GM11168 (cell line): ENCODE results near the gene MAP1A.
"Not testable (repeated sequence)": the region's sequence is repeated elsewhere in the genome, so short reads cannot be mapped to it uniquely, and the experiment has no call there.

Experiments used
- in situ Hi-C: fragments of 300-500 bp; cut with MboI; formaldehyde crosslinking; loops from one replicate; pipeline ENCODE4 v1.12.0; 2022; ENCODE audit warnings: low sequenced_read_pairs; ENCODE audit not compliant: unreplicated experiment

Gene MAP1A

DNA sequence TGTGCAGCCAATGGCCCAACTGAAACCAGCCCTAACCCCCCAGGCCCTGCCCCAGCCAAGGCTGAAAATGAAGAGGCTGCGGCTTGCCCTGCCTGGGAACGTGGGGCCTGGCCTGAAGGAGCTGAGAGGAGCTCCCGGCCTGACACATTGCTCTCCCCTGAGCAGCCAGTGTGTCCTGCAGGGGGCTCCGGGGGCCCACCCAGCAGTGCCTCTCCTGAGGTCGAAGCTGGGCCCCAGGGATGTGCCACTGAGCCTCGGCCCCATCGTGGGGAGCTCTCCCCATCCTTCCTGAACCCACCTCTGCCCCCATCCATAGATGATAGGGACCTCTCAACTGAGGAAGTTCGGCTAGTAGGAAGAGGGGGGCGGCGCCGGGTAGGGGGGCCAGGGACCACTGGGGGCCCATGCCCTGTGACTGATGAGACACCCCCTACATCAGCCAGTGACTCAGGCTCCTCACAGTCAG lies 11.2 kb downstream of the MAP1A start:
- in situ Hi-C loops: no loop called here

DNA sequence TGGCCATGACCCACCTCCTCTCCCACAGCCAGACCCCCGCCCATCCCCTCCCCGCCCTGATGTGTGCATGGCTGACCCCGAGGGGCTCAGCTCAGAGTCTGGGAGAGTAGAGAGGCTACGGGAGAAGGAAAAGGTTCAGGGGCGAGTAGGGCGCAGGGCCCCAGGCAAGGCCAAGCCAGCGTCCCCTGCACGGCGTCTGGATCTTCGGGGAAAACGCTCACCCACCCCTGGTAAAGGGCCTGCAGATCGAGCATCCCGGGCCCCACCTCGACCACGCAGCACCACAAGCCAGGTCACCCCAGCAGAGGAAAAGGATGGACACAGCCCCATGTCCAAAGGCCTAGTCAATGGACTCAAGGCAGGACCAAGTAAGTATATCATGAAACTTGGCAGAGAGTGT lies 11.7 kb downstream of the MAP1A start:
- in situ Hi-C loops: no loop called here

DNA sequence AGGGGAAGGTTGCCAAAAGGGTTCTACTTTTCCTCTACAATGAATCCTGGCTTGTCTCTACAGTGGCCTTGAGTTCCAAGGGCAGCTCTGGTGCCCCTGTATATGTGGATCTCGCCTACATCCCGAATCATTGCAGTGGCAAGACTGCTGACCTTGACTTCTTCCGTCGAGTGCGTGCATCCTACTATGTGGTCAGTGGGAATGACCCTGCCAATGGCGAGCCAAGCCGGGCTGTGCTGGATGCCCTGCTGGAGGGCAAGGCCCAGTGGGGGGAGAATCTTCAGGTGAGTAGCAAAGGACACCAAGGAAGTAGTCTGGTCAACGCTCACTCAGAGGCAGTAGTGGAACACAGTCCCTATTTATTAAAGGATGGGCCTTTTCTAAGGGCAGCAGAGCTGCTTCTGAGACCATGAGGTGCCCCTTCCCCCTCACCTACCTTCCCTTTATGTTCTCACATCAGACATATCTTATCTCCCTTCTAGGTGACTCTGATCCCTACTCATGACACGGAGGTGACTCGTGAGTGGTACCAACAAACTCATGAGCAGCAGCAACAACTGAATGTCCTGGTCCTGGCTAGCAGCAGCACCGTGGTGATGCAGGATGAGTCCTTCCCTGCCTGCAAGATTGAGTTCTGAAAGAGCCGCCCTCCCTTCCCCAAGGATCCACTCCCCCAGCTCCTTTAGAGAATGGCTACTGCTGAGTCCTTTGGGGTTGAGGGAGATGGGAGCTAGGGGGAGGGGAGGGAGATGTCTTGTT lies 12.4 kb downstream of the MAP1A start:
- in situ Hi-C loops: no loop called here

DNA sequence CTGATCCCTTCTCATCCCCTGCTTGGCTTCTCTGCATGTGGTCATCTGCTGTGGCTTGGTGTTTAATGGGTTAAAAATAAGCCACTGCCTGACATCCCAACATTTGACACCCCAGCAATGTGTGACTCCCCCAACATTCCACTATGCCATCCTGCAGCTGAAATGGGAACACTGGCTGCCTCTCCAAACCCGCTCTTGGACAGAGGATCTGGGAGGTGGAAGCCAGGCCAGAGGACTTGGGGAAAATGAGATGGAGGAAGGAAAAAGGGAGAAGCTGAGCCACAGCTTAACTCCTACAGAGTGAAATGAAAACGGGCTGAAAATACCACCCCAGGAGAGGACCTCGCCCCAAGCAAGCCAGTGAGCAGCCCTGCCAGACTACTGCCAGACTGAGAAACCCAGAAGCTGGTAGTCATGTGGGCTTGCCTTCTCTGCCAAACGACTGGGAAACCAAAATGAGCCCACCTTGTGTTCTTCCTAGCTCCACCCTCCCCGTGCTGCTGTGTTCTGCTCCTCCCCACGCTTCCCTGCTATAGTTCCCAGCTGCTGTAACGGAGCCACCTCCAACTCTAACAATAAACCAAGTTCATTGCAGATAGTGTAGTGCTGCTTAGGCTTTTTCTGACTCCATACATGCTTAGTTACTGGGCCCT lies 13.7 kb downstream of the MAP1A start:
- in situ Hi-C loops: no loop called here

DNA sequence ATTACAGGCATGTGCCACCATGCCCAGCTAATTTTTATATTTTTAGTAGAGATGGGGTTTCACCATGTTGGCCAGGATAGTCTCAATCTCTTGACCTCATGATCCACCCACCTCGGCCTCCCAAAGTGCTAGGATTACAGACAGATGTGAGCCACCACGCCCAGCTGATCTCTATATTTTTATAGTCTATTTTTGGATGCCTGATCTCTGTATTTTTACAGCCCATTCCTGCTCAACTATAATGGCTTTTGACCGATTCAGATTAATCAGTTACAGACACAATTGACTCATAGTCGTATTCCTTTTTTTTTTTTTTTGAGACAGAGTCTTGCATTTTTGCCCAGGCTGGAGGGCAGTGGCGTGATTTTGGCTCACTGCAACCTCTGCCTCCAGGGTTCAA lies 15.4 kb downstream of the MAP1A start:
- in situ Hi-C loops: not testable (repeated sequence)

DNA sequence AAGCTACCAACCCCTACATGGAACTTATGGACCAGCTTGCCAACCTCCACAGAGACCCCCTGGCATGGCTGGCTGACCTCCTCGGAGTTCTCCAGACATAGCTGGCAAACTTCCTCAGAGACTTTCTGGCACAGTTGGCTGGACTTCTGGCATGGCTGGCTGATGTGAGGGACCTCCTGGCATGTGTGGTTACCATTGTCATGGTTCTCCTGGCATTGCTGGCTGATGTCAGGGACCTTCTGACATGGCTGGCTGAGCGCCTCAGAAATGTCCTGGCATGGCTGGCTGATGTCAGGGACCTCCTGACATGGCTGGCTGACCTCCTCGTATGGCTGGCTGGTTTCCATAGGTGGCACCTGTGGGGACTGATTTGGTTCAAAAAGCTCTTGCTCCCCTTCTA lies 17.5 kb downstream of the MAP1A start:
- in situ Hi-C loops: no loop called here

DNA sequence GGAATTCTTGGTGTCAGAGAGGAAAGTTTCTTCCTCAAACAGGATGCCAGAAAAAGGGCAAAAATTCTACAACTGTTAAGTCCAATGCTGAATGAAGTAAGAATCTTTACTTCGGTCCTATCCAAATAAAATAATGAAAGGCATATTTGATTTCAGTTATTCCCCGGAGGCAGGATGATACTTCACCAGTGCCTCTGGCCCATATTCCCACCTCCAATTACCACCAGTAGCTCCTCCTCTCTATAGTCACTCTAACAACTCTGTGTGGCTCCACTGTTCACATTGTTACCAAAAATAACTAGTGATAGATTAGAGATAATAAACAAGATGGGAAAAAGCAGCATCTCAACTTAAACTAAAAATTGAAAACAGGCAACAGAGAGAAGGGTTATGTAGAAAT lies 20.7 kb downstream of the MAP1A start:
- in situ Hi-C loops: no loop called here

DNA sequence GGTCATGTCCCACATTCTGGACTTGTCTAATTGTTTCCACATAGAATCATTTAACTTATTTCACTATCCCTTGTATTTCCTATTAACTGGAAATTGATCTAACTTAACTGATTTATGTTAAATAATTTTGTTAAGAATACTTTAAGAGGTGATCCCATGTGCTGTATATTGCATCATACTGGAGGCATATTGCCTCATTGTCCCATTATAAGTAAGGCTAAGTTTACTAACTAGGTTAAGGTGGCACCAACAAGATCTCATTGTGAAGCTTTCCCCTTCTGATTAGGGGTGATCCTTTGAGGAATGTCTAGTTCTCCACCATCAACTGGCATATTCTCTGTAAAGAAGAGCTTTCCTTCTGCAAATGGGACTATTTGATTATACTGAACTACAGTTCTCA lies 24.4 kb downstream of the MAP1A start:
- in situ Hi-C loops: no loop called here

DNA sequence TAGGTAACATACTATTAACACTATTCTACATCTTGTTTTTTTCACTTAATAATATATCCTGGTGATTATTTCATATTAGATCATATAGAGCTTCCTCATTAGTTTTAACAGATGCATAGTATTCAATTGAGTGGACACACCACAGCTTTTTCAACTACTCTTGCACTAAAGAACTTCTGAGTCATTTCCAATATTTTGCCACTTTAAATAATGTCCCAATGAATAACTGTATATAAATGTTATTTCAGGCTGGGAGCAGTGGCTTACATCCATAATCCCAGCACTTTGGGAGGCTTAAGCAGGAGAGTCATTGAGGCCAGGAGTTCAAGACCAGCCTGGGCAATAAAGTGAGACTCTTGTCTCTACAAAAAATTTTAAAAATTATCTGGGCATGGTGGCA lies 26.9 kb downstream of the MAP1A start:
- in situ Hi-C loops: no loop called here

DNA sequence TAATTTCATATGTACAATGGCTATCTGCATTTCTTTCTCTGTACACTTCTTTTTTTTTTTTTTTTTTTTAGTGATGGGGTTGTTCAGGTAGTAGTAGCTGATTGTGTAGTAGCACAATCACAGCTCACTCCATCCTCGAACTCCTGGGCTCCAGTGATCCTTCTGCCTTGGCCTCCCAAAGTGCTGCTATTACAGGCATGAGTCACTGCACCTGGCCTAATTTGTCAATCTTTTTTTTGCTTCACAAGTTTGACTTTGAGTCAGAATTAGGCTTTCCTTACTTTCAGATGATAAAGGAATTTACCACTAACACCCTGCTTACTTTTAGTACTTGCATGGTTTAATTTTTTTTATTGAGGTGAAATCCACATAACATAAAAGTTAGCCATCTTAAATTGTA lies 28.0 kb downstream of the MAP1A start:
- in situ Hi-C loops: no loop called here

DNA sequence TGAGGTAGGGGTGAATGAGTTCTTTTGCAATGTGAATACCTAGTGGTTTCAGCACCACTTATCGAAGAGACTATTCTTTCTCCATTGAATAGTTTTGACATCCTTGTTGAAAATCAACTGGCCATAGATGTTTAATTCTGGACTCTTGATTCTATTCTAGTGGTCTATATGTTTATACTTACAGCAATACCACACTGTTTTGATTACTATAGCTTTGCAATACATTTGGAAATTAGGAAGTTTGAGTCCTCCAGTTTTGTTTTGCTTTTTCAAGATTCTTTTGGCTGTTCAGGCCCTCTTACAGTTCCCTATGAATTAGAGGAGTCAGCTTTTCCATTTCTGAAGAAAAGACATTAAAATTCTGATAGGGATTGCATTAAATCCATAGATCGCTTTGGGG lies 30.1 kb downstream of the MAP1A start:
- in situ Hi-C loops: no loop called here

DNA sequence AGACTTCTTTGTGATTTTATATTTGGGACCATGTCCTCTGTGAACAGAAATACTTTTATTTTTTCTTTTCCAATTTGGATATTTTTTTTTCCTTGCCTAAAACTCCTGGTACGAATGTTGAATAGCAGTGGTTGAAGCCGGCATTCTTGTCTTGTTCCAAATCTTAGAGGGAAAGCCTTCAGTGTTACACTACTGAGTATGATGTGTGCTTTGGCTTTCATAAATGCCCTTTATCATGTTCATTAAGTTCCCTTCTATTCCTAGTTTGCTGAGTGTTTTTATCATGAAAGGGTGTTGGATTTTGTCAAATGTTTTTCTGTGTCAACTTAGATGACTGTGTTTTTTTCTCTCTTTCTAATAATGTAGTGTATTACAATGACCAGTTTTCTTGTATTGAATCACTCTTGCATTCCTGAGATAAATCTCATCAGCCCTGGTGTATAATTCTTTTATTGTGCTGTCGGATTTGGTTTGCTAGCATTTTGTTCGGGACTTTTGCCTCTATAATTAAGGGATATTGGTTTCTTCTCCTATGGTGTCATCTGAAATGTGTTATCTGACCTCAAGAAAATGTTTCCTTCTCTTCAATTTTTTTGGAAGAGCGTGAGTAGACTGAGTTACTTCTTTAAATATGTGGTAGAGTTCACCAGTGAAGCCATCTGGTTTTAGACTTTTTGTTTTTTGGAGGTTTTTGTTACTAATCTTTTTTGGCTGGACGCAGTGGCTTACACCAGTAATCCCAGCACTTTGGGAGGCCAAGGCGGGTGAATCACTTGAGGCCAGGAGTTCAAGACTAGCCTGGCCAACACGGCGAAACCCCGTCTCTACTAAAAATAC lies 33.3 kb downstream of the MAP1A start:
- in situ Hi-C loops: loop anchor here (10.0 kb wide), 1 partner anchor 114 kb away; no protein-coding TSS in a partner anchor

DNA sequence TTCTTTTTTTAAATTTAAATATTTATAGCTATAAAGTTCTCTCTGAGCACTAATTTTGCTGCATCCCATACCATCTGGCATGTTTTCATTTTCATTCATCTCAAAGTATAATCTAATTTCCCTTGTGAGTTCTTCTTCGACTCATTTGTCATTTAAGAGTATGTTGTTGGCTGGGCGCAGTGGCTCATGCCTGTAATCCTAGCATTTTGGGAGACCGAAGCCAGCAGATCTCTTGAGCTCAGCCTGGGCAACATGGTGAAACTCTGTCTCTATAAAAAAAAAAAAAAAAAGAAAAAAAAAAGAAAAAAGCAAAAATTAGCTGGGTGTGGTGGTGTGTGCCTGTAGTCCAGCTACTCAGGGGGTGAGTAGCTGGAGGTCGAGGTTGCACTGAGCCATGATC lies 34.8 kb downstream of the MAP1A start:
- in situ Hi-C loops: loop anchor here (10.0 kb wide), 1 partner anchor 113 kb away; no protein-coding TSS in a partner anchor

DNA sequence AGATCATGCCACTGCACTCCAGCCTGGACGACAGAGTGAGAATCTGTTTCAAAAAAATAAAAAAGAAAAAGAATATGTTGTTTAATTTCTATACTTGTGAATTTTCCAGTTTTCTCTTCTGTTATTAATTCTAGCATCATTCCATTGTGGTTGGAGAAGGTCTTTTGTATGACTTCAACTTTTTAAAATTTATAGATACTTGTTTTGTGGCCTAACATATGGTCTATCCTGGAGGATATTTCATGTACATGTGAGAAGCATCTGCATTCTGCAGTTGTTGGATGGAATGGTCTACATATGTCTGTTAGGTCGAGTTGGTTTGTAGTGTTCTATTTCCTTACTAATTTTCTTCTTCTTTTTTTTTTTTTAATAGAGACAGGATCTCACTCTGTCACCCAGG lies 35.6 kb downstream of the MAP1A start:
- in situ Hi-C loops: loop anchor here (10.0 kb wide), 1 partner anchor 112 kb away; no protein-coding TSS in a partner anchor

DNA sequence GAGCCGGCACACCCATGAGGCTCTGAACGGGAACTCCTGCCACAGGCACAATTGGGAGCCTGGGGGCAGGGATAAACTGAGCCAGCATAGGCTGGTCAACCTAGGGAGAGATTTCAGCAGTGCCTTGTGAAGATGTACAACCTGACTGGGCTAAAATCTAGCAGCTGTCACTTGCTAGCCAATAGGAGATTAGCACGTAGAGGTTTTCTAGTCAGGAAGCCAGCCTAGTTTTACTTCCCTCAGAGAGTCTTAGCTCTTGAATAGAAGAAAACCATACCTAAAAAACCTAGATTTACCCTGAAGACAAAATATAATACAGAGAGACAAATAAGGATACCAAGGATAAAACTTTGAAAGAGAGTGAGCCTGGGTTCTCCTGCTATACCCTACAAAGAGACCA lies 45.3 kb downstream of the MAP1A start:
- in situ Hi-C loops: not testable (repeated sequence)

DNA sequence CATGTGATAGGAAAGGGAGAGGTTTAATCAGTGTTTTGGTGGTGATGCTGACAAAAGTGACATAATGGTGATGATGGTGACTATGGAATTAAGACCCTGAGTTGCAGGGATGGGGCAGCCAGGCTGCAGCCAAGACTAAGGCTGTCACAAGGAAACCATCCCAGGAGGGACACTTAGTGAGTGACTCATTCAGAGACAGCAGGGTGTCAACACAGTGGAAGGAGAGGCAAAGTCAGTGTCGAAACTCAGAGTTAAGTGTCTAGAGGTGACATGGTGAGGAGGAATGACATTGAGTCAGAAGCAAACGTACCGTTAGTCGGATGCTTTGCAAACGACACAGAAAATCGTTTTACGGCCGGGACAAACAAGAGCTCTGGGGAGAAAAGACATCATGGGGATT lies 46.4 kb downstream of the MAP1A start:
- in situ Hi-C loops: not testable (repeated sequence)

DNA sequence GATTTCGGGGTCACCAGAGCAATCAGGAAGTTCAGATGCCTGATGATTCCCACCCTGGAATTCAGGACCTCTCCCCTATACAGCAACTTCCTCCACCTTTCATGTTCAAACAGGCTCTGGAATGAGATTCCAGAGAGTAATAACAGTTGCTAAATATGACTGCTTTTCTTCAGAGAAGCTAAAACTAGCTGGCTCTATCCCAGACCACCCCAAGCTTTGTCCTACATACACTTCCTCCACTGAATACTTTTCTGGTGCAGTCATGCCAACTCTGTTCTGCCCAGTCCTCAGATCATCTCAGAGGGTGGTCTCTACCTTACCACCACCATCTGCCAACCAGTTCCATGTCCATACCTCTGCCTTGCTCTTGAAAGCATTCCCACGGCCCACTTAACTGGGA lies 49.2 kb downstream of the MAP1A start:
- in situ Hi-C loops: not testable (repeated sequence)

DNA sequence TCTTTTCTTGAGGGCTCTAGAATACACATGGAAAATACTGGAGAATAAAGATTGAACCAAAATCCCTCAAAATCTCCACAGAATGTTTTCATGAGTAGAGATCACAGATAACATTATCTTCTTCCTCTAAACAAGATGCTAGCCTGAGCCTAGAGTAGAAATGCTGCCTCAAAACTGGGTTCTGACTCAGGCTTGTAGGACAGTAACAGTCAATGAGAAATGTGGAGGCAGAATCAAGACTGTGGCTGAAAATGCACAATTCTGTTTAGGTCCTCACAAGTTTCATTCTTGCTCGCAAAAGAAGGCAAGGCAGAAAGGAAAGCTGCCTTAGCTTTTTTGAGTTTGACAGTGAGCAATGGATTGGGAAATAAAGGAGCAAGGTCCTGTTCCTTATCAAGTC lies 57.2 kb downstream of the MAP1A start:
- in situ Hi-C loops: not testable (repeated sequence)
